C4-2B (cell line): ENCODE results near the gene PCARE.

ENCODE experiments used
- CTCF ChIP-seq: fragments of 450-650 bp; conservative IDR thresholded peaks from 2 replicates; pipeline ENCODE4 v1.5.1; 2017; ENCODE audit warnings: mild to moderate bottlenecking
- ZFX ChIP-seq: fragments of 450-650 bp; IDR thresholded peaks from 2 replicates; pipeline ENCODE4 v1.6.1; 2017

DNA sequence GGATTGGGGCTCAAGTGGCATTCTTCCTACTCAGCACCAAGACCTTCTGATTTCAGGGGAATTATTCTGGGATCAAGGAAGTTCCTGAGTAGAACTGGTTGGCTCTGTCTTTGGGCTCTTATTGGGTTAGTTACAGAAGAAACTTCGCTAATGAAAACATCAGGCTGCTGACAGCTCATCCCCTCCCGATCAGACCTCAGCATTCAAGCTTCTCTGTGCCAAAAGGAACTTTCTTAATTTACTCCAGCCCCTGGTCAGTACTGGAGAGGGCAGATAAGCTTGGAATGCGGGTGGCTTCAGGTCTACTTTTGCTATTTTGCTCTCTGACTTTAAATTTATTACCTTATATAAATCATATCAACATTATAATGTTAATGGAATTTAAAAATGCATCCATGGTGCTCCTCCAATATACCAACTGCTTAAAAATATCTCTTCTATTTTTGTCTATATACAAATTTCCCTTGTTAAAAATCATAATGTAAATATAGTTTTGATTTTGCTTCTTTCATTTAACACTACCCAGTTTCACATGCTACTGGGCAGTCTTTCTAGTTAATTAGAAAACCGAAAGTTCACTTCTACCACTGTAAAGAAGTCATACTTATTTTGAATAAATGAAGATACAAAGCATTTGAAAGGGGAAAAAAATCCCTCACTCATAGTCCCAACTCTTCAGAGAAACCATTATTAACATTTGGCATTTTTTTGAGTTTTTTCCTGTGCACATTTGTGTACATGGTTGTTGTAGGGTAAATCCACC, 34.4 kb downstream of the PCARE start:
- TF ChIP-seq CTCF (no peak), ZFX (no peak)
